Measurements from ENCODE around the gene PRKCA. TPM values are rescaled to one million over a fixed set of nuclear protein-coding genes. Genes with fewer than 3 reads are reported as not detected.
"Not testable (repeated sequence)": the region's sequence is repeated elsewhere in the genome, so short reads cannot be mapped to it uniquely, and the experiment has no call there.

PRKCA gene
- total RNA-seq, 1 donor from 2014 or later: 127 TPM

GRCh38 chr17:66619206-66619605 is 316.8 kb downstream of the PRKCA start:
- DNase-seq (ENCODE audit: low spot score): no peak

GRCh38 chr17:66620528-66620927 is 318.1 kb downstream of the PRKCA start:
- DNase-seq (ENCODE audit: low spot score): no peak

DNA sequence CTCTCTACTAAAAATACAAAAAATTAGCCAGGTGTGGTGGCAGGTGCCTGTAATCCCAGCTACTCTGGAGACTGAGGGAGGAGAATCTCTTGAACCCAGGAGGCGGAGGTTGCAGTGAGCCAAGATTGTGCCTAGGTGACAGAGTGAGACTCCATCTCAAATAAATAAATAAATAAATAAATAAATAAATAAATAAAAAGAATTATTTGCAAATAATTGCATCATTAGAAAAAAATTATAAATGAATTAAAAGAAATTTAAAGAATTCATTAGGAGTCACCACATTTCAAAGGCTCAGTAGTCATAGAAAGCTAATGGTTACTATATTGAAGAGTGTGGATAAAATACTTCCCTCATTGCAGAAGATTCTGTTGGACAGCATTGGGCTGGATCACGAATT is 322.2 kb downstream of the PRKCA start:
- not testable (repeated sequence) for DNase-seq (ENCODE audit: low spot score)

DNA sequence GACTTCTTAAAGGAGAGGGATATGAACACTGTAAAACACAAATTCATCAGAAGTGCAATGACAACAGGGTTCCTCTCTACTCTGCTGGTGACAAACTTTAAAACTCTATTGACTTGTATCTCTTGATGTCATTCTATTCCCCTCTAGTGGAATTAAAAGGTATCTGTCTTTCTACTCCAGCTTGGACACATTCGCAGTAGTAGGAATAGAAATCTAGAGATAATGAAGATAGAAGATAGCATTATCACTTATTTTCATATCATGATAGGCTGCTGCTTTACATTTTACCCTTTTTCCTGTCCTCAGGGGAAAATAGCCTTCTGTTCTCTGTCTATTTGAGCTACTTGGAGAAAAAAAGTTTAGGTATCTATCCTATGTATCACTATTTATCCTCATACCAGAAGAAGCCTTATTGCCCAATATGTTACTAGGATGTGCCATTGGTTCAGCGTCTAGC is 322.9 kb downstream of the PRKCA start:
- DNase-seq (ENCODE audit: low spot score): no peak

- no peak for DNase-seq (ENCODE audit: low spot score)
Measured at GRCh38 chr17:66627985-66628384, 325.6 kb downstream of the PRKCA start.

- no peak for DNase-seq (ENCODE audit: low spot score)
Measured at GRCh38 chr17:66629762-66630161, 327.3 kb downstream of the PRKCA start.

GRCh38 chr17:66630379-66630778 is 328.0 kb downstream of the PRKCA start:
- no peak for DNase-seq (ENCODE audit: low spot score)

DNA sequence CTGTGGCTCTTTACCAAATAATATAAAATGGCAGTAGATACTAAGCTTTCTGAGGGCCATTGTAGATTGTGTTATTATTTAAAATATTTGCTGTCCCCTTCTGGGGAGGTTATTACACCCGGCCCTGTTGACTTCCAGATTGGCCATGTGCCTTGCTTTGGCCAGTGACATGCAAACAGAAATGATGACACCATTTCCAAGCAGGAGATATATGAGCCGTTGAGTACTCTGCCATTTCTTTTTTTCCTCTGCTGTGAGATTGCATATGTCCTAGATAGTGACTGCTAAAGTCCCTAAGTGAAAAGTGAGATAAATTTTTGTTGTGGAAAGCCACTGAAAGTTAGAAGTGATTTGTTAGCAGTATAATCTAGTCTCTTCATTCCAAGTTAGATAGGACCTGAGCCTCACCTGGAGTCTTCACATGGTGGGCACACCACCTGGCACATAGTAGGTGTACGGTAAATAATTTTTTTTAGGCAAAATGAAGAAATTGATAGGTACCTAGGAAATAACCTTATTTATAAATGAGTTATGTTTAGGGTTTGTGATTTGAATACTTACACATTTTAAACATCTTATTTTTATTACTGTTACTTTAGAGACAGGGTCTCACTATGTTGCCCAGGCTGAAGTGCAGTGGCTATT is 328.5 kb downstream of the PRKCA start:
- no peak for DNase-seq (ENCODE audit: low spot score)

DNA sequence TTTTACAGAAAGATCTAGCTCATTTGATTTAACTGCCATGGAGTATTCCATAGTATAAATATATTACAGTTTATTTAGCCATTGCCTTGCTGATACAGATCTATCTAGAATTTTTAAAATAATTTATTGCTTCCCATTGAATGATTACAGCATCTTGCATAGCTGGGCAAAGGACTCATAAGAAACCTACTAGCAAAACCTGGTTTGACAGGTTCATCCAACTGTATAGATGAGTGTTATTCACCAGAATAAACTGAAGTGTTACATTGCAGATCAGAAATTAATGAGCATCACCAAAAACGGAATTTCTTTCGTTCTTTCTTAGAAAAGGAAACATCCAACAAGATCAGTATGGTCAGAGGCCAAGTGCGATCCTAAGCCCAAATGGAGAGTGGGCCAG is 330.3 kb downstream of the PRKCA start:
- no peak for DNase-seq (ENCODE audit: low spot score)

- no peak for DNase-seq (ENCODE audit: low spot score)
Measured at GRCh38 chr17:66633317-66633965, 331.0 kb downstream of the PRKCA start.

DNA sequence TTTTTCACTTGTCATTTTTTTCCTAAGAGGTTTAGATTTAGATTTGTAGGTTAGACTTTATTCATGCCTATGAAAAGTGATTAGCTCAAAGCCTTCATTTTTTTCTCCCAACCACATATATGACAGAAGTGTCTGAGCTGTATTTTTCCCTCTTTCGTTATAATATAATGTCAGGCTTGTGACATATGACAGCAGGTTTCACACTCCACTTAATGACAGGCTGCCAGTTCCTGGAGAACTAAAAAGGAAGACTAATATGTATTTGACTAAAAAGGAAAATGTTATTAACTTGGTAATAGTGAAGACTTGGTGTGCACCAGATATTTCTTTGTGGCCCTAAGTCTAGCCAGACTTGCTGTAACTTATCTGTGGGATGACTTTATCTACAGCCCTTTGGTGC is 331.8 kb downstream of the PRKCA start:
- no peak for DNase-seq (ENCODE audit: low spot score)

GRCh38 chr17:66635386-66636045 is 333.1 kb downstream of the PRKCA start:
- no peak for DNase-seq (ENCODE audit: low spot score)

- no peak for DNase-seq (ENCODE audit: low spot score)
Measured at GRCh38 chr17:66636111-66636510, 333.7 kb downstream of the PRKCA start.

GRCh38 chr17:66637491-66637890 is 335.1 kb downstream of the PRKCA start:
- DNase-seq (ENCODE audit: low spot score): no peak

DNA sequence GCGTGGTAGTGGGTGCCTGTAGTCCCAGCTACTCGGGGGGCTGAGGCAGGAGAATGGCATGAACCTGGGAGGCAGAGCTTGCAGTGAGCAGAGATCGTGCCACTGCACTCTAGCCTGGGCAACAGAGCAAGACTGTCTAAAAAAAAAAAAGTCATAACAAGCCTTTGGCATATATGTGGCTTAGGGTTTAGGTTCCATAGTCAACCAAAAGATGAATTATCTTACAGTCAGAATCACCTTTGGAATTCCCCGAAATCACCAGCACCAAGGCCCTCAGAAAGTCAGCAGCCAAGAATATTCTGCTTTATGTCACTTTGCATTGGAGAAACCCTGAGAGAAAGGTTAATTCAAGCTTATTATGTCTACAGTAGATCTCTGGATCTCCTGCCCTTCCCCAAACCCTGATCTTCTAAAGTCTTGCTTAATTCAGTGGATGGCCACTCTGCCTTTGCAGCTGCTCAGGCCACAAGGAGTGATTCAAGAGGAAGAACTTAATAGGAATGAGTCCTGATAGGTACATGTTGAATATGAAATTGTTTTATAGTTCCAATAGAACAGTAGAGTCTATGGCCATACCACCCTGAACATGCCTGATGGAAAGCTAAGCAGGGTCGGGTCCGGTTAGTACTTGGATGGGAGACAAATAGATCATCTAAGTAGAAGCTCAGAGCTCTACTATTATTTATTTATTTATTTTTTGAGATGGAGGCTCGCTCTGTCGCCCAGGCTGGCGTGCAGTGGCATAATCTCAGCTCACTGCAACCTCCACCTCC is 336.5 kb downstream of the PRKCA start:
- no peak for DNase-seq (ENCODE audit: low spot score)

DNA sequence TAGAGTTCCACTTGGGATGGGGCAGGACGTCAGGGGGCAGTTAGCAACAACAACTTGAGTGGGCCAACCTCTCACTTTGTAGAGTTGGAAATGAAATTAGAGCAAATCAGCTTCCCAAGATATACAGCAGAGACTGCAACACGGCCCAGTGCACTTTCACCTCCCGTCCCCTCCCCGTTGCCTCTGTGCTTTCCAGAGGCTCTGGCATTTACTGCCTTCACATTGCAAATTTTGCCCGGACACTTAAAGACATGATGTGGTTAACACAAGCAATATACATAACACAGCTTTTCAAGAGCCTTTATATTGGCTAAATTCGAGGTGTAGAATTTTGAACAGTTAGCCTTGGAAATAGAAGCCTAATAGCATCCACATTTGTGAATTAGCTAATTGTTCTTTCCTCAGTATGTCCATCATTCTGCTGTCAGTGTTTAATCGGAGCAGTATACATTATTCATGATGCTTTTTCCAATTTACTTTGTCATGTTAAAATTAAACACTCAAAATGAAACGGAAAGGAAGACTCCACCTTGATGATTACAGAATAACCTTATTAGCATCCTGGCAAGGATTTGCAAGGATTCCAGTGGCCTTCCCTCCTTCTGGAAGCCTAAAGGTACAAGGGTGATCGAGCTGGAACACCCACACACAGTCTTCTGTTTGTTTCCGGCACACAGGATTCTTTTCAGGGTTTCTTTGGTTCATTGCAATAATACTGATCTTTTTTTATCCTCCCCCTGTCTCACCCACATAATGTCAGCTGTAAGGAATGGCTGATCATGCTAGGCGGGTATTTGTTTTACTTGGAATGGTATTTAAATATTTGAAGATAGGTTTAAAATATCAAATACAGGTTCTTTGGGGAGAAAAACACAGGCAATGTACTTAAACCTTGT is 341.6 kb downstream of the PRKCA start:
- no peak for DNase-seq (ENCODE audit: low spot score)

DNA sequence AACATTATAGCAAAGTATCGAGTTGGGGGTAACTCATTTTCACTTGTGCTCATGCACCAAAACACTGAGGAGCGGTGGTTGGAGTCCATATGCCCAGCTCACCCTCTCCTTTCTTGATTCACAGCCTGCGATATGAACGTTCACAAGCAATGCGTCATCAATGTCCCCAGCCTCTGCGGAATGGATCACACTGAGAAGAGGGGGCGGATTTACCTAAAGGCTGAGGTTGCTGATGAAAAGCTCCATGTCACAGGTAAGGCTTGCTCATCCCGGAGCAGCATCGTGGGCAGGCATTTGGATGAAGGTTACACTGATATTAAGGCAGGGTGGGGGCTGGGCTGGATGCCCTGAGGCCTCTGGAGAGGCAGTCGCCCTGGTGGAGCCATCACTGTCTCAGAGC is 342.8 kb downstream of the PRKCA start:
- DNase-seq (ENCODE audit: low spot score): no peak

GRCh38 chr17:66647391-66647983 is 345.1 kb downstream of the PRKCA start:
- no peak for DNase-seq (ENCODE audit: low spot score)

- no peak for DNase-seq (ENCODE audit: low spot score)
Measured at GRCh38 chr17:66649818-66650543, 347.6 kb downstream of the PRKCA start.

DNA sequence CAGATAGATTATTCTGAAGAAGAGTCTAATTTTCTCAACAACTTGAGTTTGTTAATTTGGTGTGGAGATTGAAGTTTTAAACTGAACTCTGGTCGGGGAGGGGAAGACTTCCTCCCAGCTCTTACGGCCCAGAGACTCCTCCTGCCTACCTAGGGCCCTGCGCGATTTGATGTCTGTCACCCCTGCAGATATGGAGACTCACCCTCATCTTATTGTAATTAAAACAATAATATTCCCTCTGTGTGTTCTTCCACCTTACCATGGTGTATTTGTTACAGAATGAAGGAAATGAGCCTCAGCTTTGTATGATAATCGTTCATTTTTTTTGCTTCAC is 348.1 kb downstream of the PRKCA start:
- DNase-seq (ENCODE audit: low spot score): no peak
